GM23338 (cell line): ENCODE measurements around the gene MOB3C.

Source experiments
- CREB1 ChIP-seq: fragments of 250-450 bp; sonication (Bioruptor Pico); IDR thresholded peaks from 2 replicates; pipeline ENCODE4 v1.5.0; 2020; ENCODE audit warnings: low read depth, mild to moderate bottlenecking, moderate library complexity
- CTCF ChIP-seq, 2 experiments: fragments of 200-600 bp in 1 of 2; sonication (generic) in 1 of 2; conservative IDR thresholded peaks; 2 replicates each; pipeline versions ENCODE4 v1.5.1 to v1.6.1; 2016 to 2017; ENCODE audit warnings: antibody characterized with exemption in 2 of 2, low read depth in 2 of 2, mild to moderate bottlenecking in 2 of 2, moderate library complexity in 1 of 2
- EZH2 ChIP-seq: fragments of 200-600 bp; sonication (generic); IDR thresholded peaks from one replicate; pipeline ENCODE4 v1.8.0; 2017; ENCODE audit warnings: antibody characterized with exemption, mild to moderate bottlenecking, low read depth; ENCODE audit not compliant: unreplicated experiment
- EZH2phosphoT487 ChIP-seq: fragments of 200-600 bp; sonication (generic); IDR thresholded peaks from one replicate; pipeline ENCODE4 v1.8.1; 2018; ENCODE audit warnings: antibody characterized with exemption; ENCODE audit not compliant: unreplicated experiment
- JUNB ChIP-seq: IDR thresholded peaks from one replicate; pipeline ENCODE4 v1.6.1; 2016; ENCODE audit warnings: antibody characterized with exemption; ENCODE audit not compliant: unreplicated experiment
- NANOG ChIP-seq: IDR thresholded peaks from 2 replicates; pipeline ENCODE4 v1.6.1; 2016; ENCODE audit warnings: antibody characterized with exemption, borderline replicate concordance
- POLR2AphosphoS5 ChIP-seq: IDR thresholded peaks from 2 replicates; pipeline ENCODE4 v1.6.1; 2016; ENCODE audit warnings: antibody characterized with exemption, low read depth
- STAT1 ChIP-seq: IDR thresholded peaks from one replicate; pipeline ENCODE4 v1.6.1; 2016; ENCODE audit warnings: antibody characterized with exemption; ENCODE audit not compliant: unreplicated experiment
- ZNF114 ChIP-seq: fragments of 250-450 bp; sonication (Bioruptor Pico); IDR thresholded peaks from 2 replicates; pipeline ENCODE4 v1.5.0; 2020; ENCODE audit warnings: mild to moderate bottlenecking, moderate library complexity
- ZNF331 ChIP-seq: fragments of 250-450 bp; sonication (Bioruptor Pico); IDR thresholded peaks from 2 replicates; pipeline ENCODE4 v1.5.0; 2020; ENCODE audit warnings: low read depth, mild to moderate bottlenecking, moderate library complexity
- TF ChIP-seq, protein P1 (sequence below): IDR thresholded peaks from 2 replicates; pipeline ENCODE4 v1.6.1; 2016; ENCODE audit warnings: antibody characterized with exemption
- TF ChIP-seq, protein P2 (sequence below): IDR thresholded peaks from one replicate; pipeline ENCODE4 v1.6.1; 2018; ENCODE audit warnings: antibody characterized with exemption; ENCODE audit not compliant: unreplicated experiment
- TF ChIP-seq, protein P3 (sequence below): fragments of 250-450 bp; sonication (Bioruptor Pico); IDR thresholded peaks from 2 replicates; pipeline ENCODE4 v1.5.0; 2020; ENCODE audit warnings: mild to moderate bottlenecking, moderate library complexity

DNA sequence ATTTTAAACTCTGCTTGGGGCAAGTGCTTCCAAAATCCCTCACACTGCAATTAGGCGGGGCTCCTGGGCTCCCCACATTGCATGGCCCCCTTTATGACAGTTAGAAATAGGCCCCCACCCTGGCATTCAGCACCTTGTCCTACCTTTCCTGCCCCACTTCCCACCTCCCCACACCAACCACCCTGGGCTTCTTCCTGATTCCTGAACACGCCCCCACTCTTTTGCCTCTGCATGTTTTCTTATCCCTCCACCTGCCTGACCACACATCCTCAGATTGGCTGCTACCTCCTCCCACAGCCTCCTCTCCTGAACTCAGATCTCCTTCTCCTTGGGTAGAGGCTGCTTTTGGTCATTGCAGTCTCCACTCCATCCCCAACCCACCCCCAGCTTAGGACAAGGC is 1.5 kb downstream of the MOB3C start:
- TF ChIP-seq CTCF (conservative IDR thresholded peaks at IDR 0.05; ENCODE audit: low read depth in 2 of 2) (no peak), EZH2phosphoT487 (no peak), POLR2AphosphoS5 (no peak), EZH2 (no peak), ZNF331 (CRISPR knock-in tag) (no peak), JUNB (no peak), STAT1 (no peak), CREB1 (CRISPR knock-in tag) (no peak), NANOG (no peak), ZNF114 (CRISPR knock-in tag) (no peak)
- TF ChIP-seq, protein P1, sequence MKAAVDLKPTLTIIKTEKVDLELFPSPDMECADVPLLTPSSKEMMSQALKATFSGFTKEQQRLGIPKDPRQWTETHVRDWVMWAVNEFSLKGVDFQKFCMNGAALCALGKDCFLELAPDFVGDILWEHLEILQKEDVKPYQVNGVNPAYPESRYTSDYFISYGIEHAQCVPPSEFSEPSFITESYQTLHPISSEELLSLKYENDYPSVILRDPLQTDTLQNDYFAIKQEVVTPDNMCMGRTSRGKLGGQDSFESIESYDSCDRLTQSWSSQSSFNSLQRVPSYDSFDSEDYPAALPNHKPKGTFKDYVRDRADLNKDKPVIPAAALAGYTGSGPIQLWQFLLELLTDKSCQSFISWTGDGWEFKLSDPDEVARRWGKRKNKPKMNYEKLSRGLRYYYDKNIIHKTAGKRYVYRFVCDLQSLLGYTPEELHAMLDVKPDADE, result no peak
- TF ChIP-seq, protein P2, sequence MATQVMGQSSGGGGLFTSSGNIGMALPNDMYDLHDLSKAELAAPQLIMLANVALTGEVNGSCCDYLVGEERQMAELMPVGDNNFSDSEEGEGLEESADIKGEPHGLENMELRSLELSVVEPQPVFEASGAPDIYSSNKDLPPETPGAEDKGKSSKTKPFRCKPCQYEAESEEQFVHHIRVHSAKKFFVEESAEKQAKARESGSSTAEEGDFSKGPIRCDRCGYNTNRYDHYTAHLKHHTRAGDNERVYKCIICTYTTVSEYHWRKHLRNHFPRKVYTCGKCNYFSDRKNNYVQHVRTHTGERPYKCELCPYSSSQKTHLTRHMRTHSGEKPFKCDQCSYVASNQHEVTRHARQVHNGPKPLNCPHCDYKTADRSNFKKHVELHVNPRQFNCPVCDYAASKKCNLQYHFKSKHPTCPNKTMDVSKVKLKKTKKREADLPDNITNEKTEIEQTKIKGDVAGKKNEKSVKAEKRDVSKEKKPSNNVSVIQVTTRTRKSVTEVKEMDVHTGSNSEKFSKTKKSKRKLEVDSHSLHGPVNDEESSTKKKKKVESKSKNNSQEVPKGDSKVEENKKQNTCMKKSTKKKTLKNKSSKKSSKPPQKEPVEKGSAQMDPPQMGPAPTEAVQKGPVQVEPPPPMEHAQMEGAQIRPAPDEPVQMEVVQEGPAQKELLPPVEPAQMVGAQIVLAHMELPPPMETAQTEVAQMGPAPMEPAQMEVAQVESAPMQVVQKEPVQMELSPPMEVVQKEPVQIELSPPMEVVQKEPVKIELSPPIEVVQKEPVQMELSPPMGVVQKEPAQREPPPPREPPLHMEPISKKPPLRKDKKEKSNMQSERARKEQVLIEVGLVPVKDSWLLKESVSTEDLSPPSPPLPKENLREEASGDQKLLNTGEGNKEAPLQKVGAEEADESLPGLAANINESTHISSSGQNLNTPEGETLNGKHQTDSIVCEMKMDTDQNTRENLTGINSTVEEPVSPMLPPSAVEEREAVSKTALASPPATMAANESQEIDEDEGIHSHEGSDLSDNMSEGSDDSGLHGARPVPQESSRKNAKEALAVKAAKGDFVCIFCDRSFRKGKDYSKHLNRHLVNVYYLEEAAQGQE, result no peak
- TF ChIP-seq, protein P3, sequence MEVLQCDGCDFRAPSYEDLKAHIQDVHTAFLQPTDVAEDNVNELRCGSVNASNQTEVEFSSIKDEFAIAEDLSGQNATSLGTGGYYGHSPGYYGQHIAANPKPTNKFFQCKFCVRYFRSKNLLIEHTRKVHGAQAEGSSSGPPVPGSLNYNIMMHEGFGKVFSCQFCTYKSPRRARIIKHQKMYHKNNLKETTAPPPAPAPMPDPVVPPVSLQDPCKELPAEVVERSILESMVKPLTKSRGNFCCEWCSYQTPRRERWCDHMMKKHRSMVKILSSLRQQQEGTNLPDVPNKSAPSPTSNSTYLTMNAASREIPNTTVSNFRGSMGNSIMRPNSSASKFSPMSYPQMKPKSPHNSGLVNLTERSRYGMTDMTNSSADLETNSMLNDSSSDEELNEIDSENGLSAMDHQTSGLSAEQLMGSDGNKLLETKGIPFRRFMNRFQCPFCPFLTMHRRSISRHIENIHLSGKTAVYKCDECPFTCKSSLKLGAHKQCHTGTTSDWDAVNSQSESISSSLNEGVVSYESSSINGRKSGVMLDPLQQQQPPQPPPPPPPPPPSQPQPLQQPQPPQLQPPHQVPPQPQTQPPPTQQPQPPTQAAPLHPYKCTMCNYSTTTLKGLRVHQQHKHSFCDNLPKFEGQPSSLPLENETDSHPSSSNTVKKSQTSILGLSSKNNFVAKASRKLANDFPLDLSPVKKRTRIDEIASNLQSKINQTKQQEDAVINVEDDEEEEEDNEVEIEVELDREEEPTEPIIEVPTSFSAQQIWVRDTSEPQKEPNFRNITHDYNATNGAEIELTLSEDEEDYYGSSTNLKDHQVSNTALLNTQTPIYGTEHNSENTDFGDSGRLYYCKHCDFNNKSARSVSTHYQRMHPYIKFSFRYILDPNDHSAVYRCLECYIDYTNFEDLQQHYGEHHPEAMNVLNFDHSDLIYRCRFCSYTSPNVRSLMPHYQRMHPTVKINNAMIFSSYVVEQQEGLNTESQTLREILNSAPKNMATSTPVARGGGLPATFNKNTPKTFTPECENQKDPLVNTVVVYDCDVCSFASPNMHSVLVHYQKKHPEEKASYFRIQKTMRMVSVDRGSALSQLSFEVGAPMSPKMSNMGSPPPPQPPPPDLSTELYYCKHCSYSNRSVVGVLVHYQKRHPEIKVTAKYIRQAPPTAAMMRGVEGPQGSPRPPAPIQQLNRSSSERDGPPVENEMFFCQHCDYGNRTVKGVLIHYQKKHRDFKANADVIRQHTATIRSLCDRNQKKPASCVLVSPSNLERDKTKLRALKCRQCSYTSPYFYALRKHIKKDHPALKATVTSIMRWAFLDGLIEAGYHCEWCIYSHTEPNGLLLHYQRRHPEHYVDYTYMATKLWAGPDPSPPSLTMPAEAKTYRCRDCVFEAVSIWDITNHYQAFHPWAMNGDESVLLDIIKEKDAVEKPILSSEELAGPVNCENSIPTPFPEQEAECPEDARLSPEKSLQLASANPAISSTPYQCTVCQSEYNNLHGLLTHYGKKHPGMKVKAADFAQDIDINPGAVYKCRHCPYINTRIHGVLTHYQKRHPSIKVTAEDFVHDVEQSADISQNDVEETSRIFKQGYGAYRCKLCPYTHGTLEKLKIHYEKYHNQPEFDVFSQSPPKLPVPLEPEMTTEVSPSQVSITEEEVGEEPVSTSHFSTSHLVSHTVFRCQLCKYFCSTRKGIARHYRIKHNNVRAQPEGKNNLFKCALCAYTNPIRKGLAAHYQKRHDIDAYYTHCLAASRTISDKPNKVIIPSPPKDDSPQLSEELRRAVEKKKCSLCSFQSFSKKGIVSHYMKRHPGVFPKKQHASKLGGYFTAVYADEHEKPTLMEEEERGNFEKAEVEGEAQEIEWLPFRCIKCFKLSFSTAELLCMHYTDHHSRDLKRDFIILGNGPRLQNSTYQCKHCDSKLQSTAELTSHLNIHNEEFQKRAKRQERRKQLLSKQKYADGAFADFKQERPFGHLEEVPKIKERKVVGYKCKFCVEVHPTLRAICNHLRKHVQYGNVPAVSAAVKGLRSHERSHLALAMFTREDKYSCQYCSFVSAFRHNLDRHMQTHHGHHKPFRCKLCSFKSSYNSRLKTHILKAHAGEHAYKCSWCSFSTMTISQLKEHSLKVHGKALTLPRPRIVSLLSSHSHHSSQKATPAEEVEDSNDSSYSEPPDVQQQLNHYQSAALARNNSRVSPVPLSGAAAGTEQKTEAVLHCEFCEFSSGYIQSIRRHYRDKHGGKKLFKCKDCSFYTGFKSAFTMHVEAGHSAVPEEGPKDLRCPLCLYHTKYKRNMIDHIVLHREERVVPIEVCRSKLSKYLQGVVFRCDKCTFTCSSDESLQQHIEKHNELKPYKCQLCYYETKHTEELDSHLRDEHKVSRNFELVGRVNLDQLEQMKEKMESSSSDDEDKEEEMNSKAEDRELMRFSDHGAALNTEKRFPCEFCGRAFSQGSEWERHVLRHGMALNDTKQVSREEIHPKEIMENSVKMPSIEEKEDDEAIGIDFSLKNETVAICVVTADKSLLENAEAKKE (CRISPR knock-in tag), result no peak
